Measurements from ENCODE around the gene CYP4F2.

Gene CYP4F2

DNA sequence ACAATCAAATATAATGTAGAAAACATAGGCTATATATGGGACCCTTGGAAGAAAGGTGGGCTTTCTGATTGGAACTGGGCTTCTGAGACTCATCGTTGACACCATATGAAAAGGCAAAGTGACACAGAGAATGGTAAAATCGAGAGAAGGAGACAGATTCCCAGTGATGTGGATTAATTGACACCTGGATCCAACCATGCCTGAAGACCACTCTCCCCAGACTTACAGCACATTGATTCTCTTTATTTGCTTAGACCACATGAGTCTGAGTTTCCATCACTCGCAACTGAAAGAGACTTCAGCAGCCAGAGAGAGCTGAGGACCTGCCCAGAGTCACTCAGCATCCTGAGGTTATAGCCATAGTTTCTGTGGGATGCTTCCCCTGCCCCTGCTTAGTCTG lies 30.4 kb upstream of the CYP4F2 start:
- H3K27me3 ChIP-seq (ENCODE audit: control insufficient read depth in 2 of 2, insufficient read depth in 2 of 2, low read length in 2 of 2): peaks cover 0 to 11% of the 10 kb centered on the region in 2 donors
- H3K27ac ChIP-seq (ENCODE audit: low read depth in 2 of 2, low read length in 2 of 2): no peak overlapping the region

DNA sequence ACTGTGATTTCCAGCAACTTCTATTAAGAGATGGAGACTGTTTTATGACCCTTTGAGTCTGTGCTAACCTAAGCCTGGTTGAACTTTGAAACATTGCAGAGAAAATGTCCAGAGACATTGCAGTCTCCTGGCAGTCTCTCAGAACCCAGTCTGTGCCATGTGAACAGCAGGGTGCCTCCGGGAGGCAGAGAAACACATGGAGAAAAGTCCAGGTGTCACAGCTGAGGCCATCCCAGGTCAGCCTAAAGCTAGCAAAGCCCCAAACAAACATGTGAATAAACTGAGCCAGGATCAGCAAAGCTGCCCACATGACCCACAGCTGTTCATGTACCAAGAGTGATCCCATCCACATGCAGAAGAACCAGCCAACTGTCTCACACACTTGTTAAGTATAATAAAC lies 28.6 kb upstream of the CYP4F2 start:
- H3K27ac ChIP-seq (ENCODE audit: low read depth in 2 of 2, low read length in 2 of 2): peak overlapping the region in 1 of 2 donors; percentile 61
- H3K27me3 ChIP-seq (ENCODE audit: control insufficient read depth in 2 of 2, insufficient read depth in 2 of 2, low read length in 2 of 2): peaks cover 0 to 15% of the 10 kb centered on the region in 2 donors
- no peaks in the 10 kb centered on the region for H3K9me3 ChIP-seq (ENCODE audit: control insufficient read depth in 2 of 2, low read length in 2 of 2)
- no peak overlapping the region for H3K4me3 ChIP-seq (ENCODE audit: low read length in 2 of 2)
- peaks cover 0 to 6% of the 10 kb centered on the region in 2 donors for H3K36me3 ChIP-seq (ENCODE audit: control insufficient read depth in 2 of 2, insufficient read depth in 2 of 2, low read length in 2 of 2)
- H3K4me1 ChIP-seq (ENCODE audit: control insufficient read depth in 2 of 2, insufficient read depth in 2 of 2, low read length in 2 of 2): peaks cover 0 to 25% of the 10 kb centered on the region in 2 donors
- H3K9ac ChIP-seq (ENCODE audit: low read depth in 1 of 2, low read length in 2 of 2): no peak overlapping the region

More for the DNA sequence above, 30.4 kb upstream of the CYP4F2 start:
- Histone ChIP-seq H3K9ac (ENCODE audit: low read depth in 1 of 2, low read length in 2 of 2) (no peak overlapping the region), H3K4me1 (ENCODE audit: control insufficient read depth in 2 of 2, insufficient read depth in 2 of 2, low read length in 2 of 2) (peaks cover 0 to 17% of the 10 kb centered on the region in 2 donors), H3K4me3 (ENCODE audit: low read length in 2 of 2) (no peak overlapping the region), H3K36me3 (ENCODE audit: control insufficient read depth in 2 of 2, insufficient read depth in 2 of 2, low read length in 2 of 2) (peaks cover 0 to 6% of the 10 kb centered on the region in 2 donors), H3K9me3 (ENCODE audit: control insufficient read depth in 2 of 2, low read length in 2 of 2) (no peaks in the 10 kb centered on the region)

DNA sequence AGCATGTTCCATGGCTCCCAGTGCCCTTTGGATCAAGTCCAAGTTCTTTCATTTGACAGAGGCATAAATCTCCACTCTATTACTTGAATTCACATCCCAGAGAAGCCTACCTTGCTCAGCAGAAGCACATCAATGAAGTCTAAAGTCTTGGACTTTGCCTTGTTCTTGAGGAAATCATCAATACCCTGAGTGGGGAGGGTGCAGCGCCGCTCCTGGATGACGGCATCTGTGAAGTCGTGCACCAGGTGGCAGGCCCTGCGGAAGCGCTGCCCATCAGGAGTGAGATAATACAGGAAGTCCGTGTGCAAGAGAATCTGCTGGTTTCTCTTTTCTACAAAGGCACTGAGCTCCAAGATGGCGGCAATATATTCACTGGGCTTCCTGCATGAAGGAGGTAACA lies 25.8 kb upstream of the CYP4F2 start:
- H3K27me3 ChIP-seq (ENCODE audit: control insufficient read depth in 2 of 2, insufficient read depth in 2 of 2, low read length in 2 of 2): peaks cover 0 to 3% of the 10 kb centered on the region in 2 donors
- H3K4me1 ChIP-seq (ENCODE audit: control insufficient read depth in 2 of 2, insufficient read depth in 2 of 2, low read length in 2 of 2): peaks cover 0 to 25% of the 10 kb centered on the region in 2 donors
- H3K4me3 ChIP-seq (ENCODE audit: low read length in 2 of 2): peak overlapping the region in 1 of 2 donors; percentile 24
- H3K36me3 ChIP-seq (ENCODE audit: control insufficient read depth in 2 of 2, insufficient read depth in 2 of 2, low read length in 2 of 2): peaks cover 0 to 2% of the 10 kb centered on the region in 2 donors
- no peaks in the 10 kb centered on the region for H3K9me3 ChIP-seq (ENCODE audit: control insufficient read depth in 2 of 2, low read length in 2 of 2)
- peak overlapping the region in 1 of 2 donors; percentile 14 for H3K9ac ChIP-seq (ENCODE audit: low read depth in 1 of 2, low read length in 2 of 2)
- H3K27ac ChIP-seq (ENCODE audit: low read depth in 2 of 2, low read length in 2 of 2): peak overlapping the region in 1 of 2 donors; percentile 77

DNA sequence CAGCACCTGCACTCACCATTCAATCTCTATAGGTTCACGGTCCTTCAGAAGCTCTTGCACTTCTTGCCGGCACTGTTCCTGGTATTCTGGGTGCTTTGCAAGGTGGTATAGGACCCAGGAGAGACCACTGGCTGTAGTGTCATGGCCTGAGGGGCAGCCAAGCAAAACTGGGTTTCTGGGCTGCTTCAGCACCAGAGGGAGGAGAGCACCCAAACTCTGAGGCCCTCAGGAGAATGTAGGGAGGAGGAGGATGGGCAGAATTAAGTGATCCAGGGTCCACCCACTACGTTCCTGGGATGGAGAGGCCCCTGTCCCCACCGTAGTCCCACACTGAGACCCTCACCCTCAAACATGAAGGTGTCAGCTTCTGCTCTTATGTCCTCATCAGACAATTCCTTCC lies 24.1 kb upstream of the CYP4F2 start:
- Histone ChIP-seq H3K9me3 (ENCODE audit: control insufficient read depth in 2 of 2, low read length in 2 of 2) (no peaks in the 10 kb centered on the region), H3K4me1 (ENCODE audit: control insufficient read depth in 2 of 2, insufficient read depth in 2 of 2, low read length in 2 of 2) (peaks cover 0 to 23% of the 10 kb centered on the region in 2 donors), H3K27ac (ENCODE audit: low read depth in 2 of 2, low read length in 2 of 2) (no peak overlapping the region), H3K4me3 (ENCODE audit: low read length in 2 of 2) (no peak overlapping the region), H3K27me3 (ENCODE audit: control insufficient read depth in 2 of 2, insufficient read depth in 2 of 2, low read length in 2 of 2) (peaks cover 0 to 3% of the 10 kb centered on the region in 2 donors), H3K36me3 (ENCODE audit: control insufficient read depth in 2 of 2, insufficient read depth in 2 of 2, low read length in 2 of 2) (no peaks in the 10 kb centered on the region), H3K9ac (ENCODE audit: low read depth in 1 of 2, low read length in 2 of 2) (no peak overlapping the region)

DNA sequence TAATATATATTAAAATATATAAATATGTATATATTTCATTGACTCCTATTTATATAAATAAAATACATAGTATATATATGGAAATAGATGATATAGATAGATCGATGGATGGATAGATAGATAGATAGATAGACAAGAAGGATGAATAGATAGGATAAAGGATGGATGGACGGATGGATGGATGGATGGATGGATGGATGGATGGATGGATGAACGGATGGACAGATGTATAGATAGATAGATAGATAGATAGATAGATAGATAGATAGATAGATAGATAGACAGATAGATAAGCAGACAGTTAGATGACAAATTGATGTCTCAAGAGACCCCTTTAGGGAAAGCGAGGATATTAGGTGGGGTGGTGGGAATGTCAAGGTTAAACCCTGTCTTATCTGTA lies 21.4 kb upstream of the CYP4F2 start:
- peaks cover 0 to 16% of the 10 kb centered on the region in 2 donors for H3K4me1 ChIP-seq (ENCODE audit: control insufficient read depth in 2 of 2, insufficient read depth in 2 of 2, low read length in 2 of 2)
- no peak overlapping the region for H3K9ac ChIP-seq (ENCODE audit: low read depth in 1 of 2, low read length in 2 of 2)
- no peak overlapping the region for H3K4me3 ChIP-seq (ENCODE audit: low read length in 2 of 2)
- H3K36me3 ChIP-seq (ENCODE audit: control insufficient read depth in 2 of 2, insufficient read depth in 2 of 2, low read length in 2 of 2): peaks cover 0 to 3% of the 10 kb centered on the region in 2 donors
- H3K27me3 ChIP-seq (ENCODE audit: control insufficient read depth in 2 of 2, insufficient read depth in 2 of 2, low read length in 2 of 2): peaks cover 0 to 3% of the 10 kb centered on the region in 2 donors
- no peak overlapping the region for H3K27ac ChIP-seq (ENCODE audit: low read depth in 2 of 2, low read length in 2 of 2)
- peaks cover 0 to 4% of the 10 kb centered on the region in 2 donors for H3K9me3 ChIP-seq (ENCODE audit: control insufficient read depth in 2 of 2, low read length in 2 of 2)

DNA sequence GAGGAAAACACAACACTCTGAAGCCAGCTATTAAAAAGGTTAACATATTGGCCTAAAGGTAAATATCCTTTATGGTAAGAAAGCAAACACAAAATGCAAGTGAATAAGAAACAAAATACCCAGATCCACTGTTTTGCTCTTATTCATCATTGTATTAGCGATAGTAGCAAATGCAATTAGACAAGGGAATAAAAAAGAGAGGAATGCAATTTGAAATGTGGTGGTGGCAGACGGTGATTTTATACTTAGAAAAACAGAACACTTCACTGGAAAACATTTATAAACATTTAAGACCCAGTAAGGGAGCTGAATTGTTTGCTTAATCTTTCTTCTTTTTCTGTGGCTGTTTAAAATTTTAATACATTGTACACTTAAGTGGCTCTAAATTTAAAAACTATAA lies 17.2 kb upstream of the CYP4F2 start:
- Histone ChIP-seq H3K4me3 (ENCODE audit: low read length in 2 of 2) (no peak overlapping the region), H3K9ac (ENCODE audit: low read depth in 1 of 2, low read length in 2 of 2) (no peak overlapping the region), H3K27ac (ENCODE audit: low read depth in 2 of 2, low read length in 2 of 2) (no peak overlapping the region), H3K27me3 (ENCODE audit: control insufficient read depth in 2 of 2, insufficient read depth in 2 of 2, low read length in 2 of 2) (peaks cover 0 to 9% of the 10 kb centered on the region in 2 donors), H3K4me1 (ENCODE audit: control insufficient read depth in 2 of 2, insufficient read depth in 2 of 2, low read length in 2 of 2) (no peaks in the 10 kb centered on the region), H3K36me3 (ENCODE audit: control insufficient read depth in 2 of 2, insufficient read depth in 2 of 2, low read length in 2 of 2) (peaks cover 0 to 3% of the 10 kb centered on the region in 2 donors), H3K9me3 (ENCODE audit: control insufficient read depth in 2 of 2, low read length in 2 of 2) (peaks cover 0 to 4% of the 10 kb centered on the region in 2 donors)

DNA sequence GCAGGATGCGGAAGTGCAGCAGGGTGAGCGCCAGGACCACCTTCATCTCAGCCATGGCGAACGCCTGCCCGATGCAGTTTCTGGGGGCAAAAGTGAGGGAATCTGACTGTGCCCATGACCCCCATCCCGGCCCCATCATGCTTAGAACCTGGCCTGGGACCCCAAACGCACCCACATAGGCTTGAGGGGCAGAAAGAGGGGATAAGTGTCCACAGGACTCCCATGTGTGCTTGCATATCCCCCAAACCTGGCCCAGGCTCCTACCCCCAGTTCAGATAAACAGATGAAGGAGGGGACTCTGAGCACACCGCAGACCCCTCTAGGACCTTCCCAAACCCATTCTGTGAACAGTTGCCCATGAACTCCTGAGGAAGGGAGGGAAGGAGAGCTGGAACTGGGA lies 16.0 kb upstream of the CYP4F2 start:
- Histone ChIP-seq H3K9ac (ENCODE audit: low read depth in 1 of 2, low read length in 2 of 2) (no peak overlapping the region), H3K9me3 (ENCODE audit: control insufficient read depth in 2 of 2, low read length in 2 of 2) (peaks cover 0 to 4% of the 10 kb centered on the region in 2 donors), H3K4me3 (ENCODE audit: low read length in 2 of 2) (no peak overlapping the region), H3K36me3 (ENCODE audit: control insufficient read depth in 2 of 2, insufficient read depth in 2 of 2, low read length in 2 of 2) (peaks cover 0 to 3% of the 10 kb centered on the region in 2 donors), H3K27ac (ENCODE audit: low read depth in 2 of 2, low read length in 2 of 2) (no peak overlapping the region), H3K27me3 (ENCODE audit: control insufficient read depth in 2 of 2, insufficient read depth in 2 of 2, low read length in 2 of 2) (peaks cover 0 to 9% of the 10 kb centered on the region in 2 donors), H3K4me1 (ENCODE audit: control insufficient read depth in 2 of 2, insufficient read depth in 2 of 2, low read length in 2 of 2) (no peaks in the 10 kb centered on the region)

DNA sequence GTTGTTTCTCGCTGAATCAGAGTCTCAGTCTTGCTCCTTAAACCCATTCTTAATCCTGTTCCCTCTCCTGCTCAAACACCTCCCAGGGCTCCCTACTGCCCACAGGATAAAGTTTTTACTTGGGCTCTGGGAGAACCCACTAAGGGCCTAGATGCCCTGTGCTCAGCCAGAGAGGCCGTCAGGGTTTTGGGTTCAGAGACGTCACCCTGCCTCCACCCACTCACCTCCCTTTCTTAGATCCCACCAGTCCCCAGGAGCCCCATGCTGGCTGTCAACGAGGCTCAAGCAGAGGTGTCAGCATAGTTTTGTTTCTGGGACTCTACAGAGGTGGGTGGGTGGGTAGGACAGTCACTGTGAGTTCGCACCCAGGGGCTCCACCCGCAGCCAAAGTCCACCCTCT lies 15.5 kb upstream of the CYP4F2 start:
- Histone ChIP-seq H3K4me1 (ENCODE audit: control insufficient read depth in 2 of 2, insufficient read depth in 2 of 2, low read length in 2 of 2) (no peaks in the 10 kb centered on the region), H3K9me3 (ENCODE audit: control insufficient read depth in 2 of 2, low read length in 2 of 2) (peaks cover 0 to 4% of the 10 kb centered on the region in 2 donors), H3K27ac (ENCODE audit: low read depth in 2 of 2, low read length in 2 of 2) (no peak overlapping the region), H3K36me3 (ENCODE audit: control insufficient read depth in 2 of 2, insufficient read depth in 2 of 2, low read length in 2 of 2) (peaks cover 0 to 3% of the 10 kb centered on the region in 2 donors), H3K4me3 (ENCODE audit: low read length in 2 of 2) (no peak overlapping the region), H3K27me3 (ENCODE audit: control insufficient read depth in 2 of 2, insufficient read depth in 2 of 2, low read length in 2 of 2) (peaks cover 0 to 9% of the 10 kb centered on the region in 2 donors), H3K9ac (ENCODE audit: low read depth in 1 of 2, low read length in 2 of 2) (no peak overlapping the region)

DNA sequence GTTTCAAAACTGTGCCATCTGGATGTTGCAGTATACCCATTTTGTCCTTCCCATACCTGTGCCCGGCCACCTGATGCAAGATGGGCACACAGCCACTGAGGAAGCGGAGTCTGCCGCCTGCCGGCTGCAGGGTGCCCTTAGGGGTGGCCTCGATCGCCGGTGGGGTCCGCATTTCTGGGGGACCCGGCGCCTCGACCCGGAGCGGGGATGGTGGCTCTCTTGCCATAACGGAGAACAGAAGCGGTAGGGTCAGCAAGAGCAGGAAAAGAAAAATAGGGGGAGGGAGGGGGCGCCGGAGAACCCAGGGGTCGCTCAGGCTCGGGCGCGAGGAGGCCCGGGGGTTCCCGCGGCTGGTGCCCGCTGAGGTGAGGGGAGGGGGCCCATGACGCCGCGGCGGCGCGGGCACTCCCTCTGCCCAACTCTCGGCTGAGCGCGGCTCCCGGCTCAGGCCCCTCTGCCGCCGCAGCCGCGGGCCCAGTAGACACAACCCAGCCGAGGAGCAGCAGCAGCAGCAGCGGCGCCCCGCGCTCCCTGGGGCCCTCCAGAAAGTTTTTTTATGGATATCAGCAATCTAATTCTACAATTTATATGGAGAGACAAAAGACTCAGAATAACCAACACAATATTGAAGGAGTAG lies 13.8 kb upstream of the CYP4F2 start:
- H3K4me1 ChIP-seq (ENCODE audit: control insufficient read depth in 2 of 2, insufficient read depth in 2 of 2, low read length in 2 of 2): no peaks in the 10 kb centered on the region
- H3K36me3 ChIP-seq (ENCODE audit: control insufficient read depth in 2 of 2, insufficient read depth in 2 of 2, low read length in 2 of 2): peaks cover 0 to 3% of the 10 kb centered on the region in 2 donors
- H3K27ac ChIP-seq (ENCODE audit: low read depth in 2 of 2, low read length in 2 of 2): no peak overlapping the region
- no peak overlapping the region for H3K4me3 ChIP-seq (ENCODE audit: low read length in 2 of 2)
- H3K9me3 ChIP-seq (ENCODE audit: control insufficient read depth in 2 of 2, low read length in 2 of 2): peaks cover 0 to 4% of the 10 kb centered on the region in 2 donors
- H3K27me3 ChIP-seq (ENCODE audit: control insufficient read depth in 2 of 2, insufficient read depth in 2 of 2, low read length in 2 of 2): peaks cover 0 to 9% of the 10 kb centered on the region in 2 donors
- H3K9ac ChIP-seq (ENCODE audit: low read depth in 1 of 2, low read length in 2 of 2): no peak overlapping the region

DNA sequence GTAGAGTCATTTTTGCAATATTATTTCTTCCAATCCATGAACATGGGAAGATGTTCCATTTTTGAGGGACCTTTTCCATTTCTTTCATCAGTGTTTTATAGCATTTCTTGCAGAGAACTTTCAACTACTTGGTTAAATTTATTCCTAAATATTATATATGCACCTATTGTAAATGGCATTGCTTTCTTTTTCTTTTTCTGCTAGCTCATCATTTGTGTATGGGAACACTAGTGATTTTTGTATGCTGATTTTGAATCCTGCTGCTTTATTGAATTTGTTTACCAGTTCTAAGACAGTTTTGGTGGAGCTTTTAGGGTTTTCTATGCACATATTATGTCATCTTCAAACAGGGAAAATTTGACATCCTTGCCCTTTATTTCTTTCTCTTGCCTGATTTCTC lies 7.2 kb upstream of the CYP4F2 start:
- no peaks in the 10 kb centered on the region for H3K4me1 ChIP-seq (ENCODE audit: control insufficient read depth in 2 of 2, insufficient read depth in 2 of 2, low read length in 2 of 2)
- H3K9me3 ChIP-seq (ENCODE audit: control insufficient read depth in 2 of 2, low read length in 2 of 2): no peaks in the 10 kb centered on the region
- no peaks in the 10 kb centered on the region for H3K27me3 ChIP-seq (ENCODE audit: control insufficient read depth in 2 of 2, insufficient read depth in 2 of 2, low read length in 2 of 2)
- H3K4me3 ChIP-seq (ENCODE audit: low read length in 2 of 2): no peak overlapping the region
- no peaks in the 10 kb centered on the region for H3K36me3 ChIP-seq (ENCODE audit: control insufficient read depth in 2 of 2, insufficient read depth in 2 of 2, low read length in 2 of 2)
- no peak overlapping the region for H3K9ac ChIP-seq (ENCODE audit: low read depth in 1 of 2, low read length in 2 of 2)
- H3K27ac ChIP-seq (ENCODE audit: low read depth in 2 of 2, low read length in 2 of 2): no peak overlapping the region

Measured in mucosa of rectum (tissue), 2 donors.